ENCODE data around the gene NDOR1.
A peak's percentile ranks its signal among the peaks of the same experiment; 100 is the strongest.

NDOR1 gene

DNA sequence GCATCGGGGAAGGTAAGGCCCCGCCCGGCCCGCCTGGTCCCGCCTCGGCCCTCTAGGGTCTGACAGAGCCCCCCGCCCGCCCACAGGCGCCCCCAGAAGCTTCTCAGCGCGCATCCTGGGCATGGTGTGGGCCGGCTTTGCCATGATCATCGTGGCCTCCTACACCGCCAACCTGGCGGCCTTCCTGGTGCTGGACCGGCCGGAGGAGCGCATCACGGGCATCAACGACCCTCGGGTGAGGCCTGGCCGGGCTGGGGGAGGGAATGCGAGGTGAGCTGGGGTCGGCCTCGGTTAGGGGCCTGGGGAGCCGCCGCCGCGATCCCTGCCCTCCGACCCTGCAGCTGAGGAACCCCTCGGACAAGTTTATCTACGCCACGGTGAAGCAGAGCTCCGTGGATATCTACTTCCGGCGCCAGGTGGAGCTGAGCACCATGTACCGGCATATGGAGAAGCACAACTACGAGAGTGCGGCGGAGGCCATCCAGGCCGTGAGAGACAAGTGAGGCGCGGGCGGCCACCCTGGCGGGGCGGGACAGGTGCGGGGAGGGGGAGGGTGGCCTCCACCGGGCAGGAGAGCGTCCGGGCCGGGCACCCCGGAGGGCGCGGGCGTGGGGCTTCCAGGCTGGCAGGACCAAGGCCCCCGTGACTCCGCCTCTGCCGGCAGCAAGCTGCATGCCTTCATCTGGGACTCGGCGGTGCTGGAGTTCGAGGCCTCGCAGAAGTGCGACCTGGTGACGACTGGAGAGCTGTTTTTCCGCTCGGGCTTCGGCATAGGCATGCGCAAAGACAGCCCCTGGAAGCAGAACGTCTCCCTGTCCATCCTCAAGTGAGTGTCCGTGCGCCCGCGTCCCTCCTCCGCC is 42.8 kb upstream of the NDOR1 start:
- Histone ChIP-seq H3K9ac (ENCODE audit: low read length in 2 of 2) (no peak overlapping the region), H3K4me3 (ENCODE audit: low read length in 2 of 2) (peak overlapping the region; percentile 35 to 54), H3K4me1 (ENCODE audit: control insufficient read depth, insufficient read depth, low read length) (peaks cover 14% of the 10 kb centered on the region), H3K27me3 (ENCODE audit: control insufficient read depth in 1 of 2, insufficient read depth in 2 of 2, low read length in 2 of 2) (peaks cover 64 to 88% of the 10 kb centered on the region in 2 donors), H3K27ac (ENCODE audit: low read length) (no peak overlapping the region), H3K36me3 (ENCODE audit: control insufficient read depth in 2 of 2, insufficient read depth in 2 of 2, low read length in 2 of 2) (no peaks in the 10 kb centered on the region), H3K9me3 (ENCODE audit: control insufficient read depth in 2 of 2, low read length in 2 of 2) (no peaks in the 10 kb centered on the region)

DNA sequence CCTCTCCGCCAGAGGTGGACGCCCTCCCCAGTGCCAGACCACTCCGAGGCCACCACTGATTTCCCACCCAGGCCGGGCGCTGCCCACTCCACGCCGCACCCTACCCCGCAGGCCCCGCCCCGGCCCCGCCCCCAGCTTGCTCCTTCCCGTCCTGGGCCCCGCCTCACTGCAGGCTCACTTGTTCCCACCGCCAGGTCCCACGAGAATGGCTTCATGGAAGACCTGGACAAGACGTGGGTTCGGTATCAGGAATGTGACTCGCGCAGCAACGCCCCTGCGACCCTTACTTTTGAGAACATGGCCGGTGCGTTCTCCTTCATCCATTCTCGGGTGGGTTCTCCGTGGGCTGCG is 42.2 kb upstream of the NDOR1 start:
- Histone ChIP-seq H3K27ac (ENCODE audit: low read length) (no peak overlapping the region), H3K27me3 (ENCODE audit: control insufficient read depth in 1 of 2, insufficient read depth in 2 of 2, low read length in 2 of 2) (peaks cover 61 to 88% of the 10 kb centered on the region in 2 donors)

GRCh38 chr9:137163805-137164204 is 41.7 kb upstream of the NDOR1 start:
- H3K36me3 ChIP-seq (ENCODE audit: control insufficient read depth in 2 of 2, insufficient read depth in 2 of 2, low read length in 2 of 2) = no peaks in the 10 kb centered on the region
- H3K4me3 ChIP-seq (ENCODE audit: low read length in 2 of 2) = no peak overlapping the region
- no peak overlapping the region for H3K9ac ChIP-seq (ENCODE audit: low read length in 2 of 2)
- no peak overlapping the region for H3K27ac ChIP-seq (ENCODE audit: low read length)
- peaks cover 24% of the 10 kb centered on the region for H3K4me1 ChIP-seq (ENCODE audit: control insufficient read depth, insufficient read depth, low read length)
- H3K9me3 ChIP-seq (ENCODE audit: control insufficient read depth in 2 of 2, low read length in 2 of 2) = no peaks in the 10 kb centered on the region
- H3K27me3 ChIP-seq (ENCODE audit: control insufficient read depth in 1 of 2, insufficient read depth in 2 of 2, low read length in 2 of 2) = peaks cover 57 to 87% of the 10 kb centered on the region in 2 donors

More for the DNA sequence above, 42.2 kb upstream of the NDOR1 start:
- H3K9me3 ChIP-seq (ENCODE audit: control insufficient read depth in 2 of 2, low read length in 2 of 2) = no peaks in the 10 kb centered on the region
- no peaks in the 10 kb centered on the region for H3K36me3 ChIP-seq (ENCODE audit: control insufficient read depth in 2 of 2, insufficient read depth in 2 of 2, low read length in 2 of 2)
- no peak overlapping the region for H3K9ac ChIP-seq (ENCODE audit: low read length in 2 of 2)
- peak overlapping the region; percentile 35 to 54 for H3K4me3 ChIP-seq (ENCODE audit: low read length in 2 of 2)
- H3K4me1 ChIP-seq (ENCODE audit: control insufficient read depth, insufficient read depth, low read length) = peaks cover 20% of the 10 kb centered on the region

GRCh38 chr9:137164370-137165249 is 40.9 kb upstream of the NDOR1 start:
- Histone ChIP-seq H3K9me3 (ENCODE audit: control insufficient read depth in 2 of 2, low read length in 2 of 2) (no peaks in the 10 kb centered on the region), H3K27me3 (ENCODE audit: control insufficient read depth in 1 of 2, insufficient read depth in 2 of 2, low read length in 2 of 2) (peaks cover 49 to 86% of the 10 kb centered on the region in 2 donors), H3K4me1 (ENCODE audit: control insufficient read depth, insufficient read depth, low read length) (peaks cover 32% of the 10 kb centered on the region), H3K9ac (ENCODE audit: low read length in 2 of 2) (no peak overlapping the region), H3K27ac (ENCODE audit: low read length) (no peak overlapping the region), H3K36me3 (ENCODE audit: control insufficient read depth in 2 of 2, insufficient read depth in 2 of 2, low read length in 2 of 2) (no peaks in the 10 kb centered on the region), H3K4me3 (ENCODE audit: low read length in 2 of 2) (no peak overlapping the region)

- peaks cover 45 to 90% of the 10 kb centered on the region in 2 donors for H3K27me3 ChIP-seq (ENCODE audit: control insufficient read depth in 1 of 2, insufficient read depth in 2 of 2, low read length in 2 of 2)
- no peak overlapping the region for H3K9ac ChIP-seq (ENCODE audit: low read length in 2 of 2)
- no peak overlapping the region for H3K27ac ChIP-seq (ENCODE audit: low read length)
- H3K4me1 ChIP-seq (ENCODE audit: control insufficient read depth, insufficient read depth, low read length) = peaks cover 38% of the 10 kb centered on the region
- no peaks in the 10 kb centered on the region for H3K36me3 ChIP-seq (ENCODE audit: control insufficient read depth in 2 of 2, insufficient read depth in 2 of 2, low read length in 2 of 2)
- no peaks in the 10 kb centered on the region for H3K9me3 ChIP-seq (ENCODE audit: control insufficient read depth in 2 of 2, low read length in 2 of 2)
- H3K4me3 ChIP-seq (ENCODE audit: low read length in 2 of 2) = no peak overlapping the region
These were observed 40.2 kb upstream of the NDOR1 start for GRCh38 chr9:137165250-137165836.

DNA sequence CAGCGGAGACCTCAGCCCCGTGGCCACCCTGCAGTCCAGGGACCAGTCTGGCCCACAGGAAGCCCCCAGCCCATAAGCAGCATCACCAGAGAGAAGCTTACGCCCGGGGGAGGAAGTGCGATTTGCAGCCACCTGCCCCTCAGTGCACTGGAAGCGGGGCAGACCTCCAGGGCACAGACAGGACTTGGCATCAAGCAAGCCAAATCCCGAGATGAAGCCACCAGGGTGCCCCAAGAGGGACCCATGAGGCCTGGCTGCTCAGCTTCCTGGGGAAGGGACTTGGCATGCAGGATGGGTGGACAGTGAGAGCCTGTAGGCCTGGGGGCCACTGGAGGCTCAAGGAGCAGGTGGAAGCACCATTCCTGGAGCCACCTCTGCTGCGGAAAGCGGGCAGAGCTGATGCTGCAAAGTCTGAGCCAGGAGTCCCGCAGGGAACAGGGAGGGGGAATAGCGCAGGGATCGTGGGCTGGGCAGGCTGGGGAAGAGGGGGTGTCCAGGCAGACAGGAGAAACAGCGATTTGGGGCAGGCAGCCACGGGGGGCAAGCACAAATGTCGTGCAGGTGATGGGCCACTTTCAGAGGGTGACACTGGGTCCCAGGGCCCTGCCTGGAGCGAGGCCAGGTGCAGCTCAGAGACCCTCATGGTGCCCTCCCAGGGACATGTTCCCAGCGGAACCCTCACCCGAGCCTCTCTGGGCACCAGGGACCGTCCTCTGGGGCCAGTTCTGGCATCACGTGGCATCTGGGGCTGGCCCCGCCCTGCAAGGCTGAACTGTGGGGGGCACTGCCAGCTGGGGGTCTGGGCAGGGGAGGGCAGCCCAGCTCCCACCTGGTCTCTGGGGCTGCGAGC is 38.9 kb upstream of the NDOR1 start:
- no peak overlapping the region for H3K9ac ChIP-seq (ENCODE audit: low read length in 2 of 2)
- no peak overlapping the region for H3K4me3 ChIP-seq (ENCODE audit: low read length in 2 of 2)
- no peaks in the 10 kb centered on the region for H3K36me3 ChIP-seq (ENCODE audit: control insufficient read depth in 2 of 2, insufficient read depth in 2 of 2, low read length in 2 of 2)
- no peaks in the 10 kb centered on the region for H3K9me3 ChIP-seq (ENCODE audit: control insufficient read depth in 2 of 2, low read length in 2 of 2)
- H3K27ac ChIP-seq (ENCODE audit: low read length) = no peak overlapping the region
- H3K4me1 ChIP-seq (ENCODE audit: control insufficient read depth, insufficient read depth, low read length) = peaks cover 38% of the 10 kb centered on the region
- H3K27me3 ChIP-seq (ENCODE audit: control insufficient read depth in 1 of 2, insufficient read depth in 2 of 2, low read length in 2 of 2) = peaks cover 56 to 86% of the 10 kb centered on the region in 2 donors

GRCh38 chr9:137167277-137167746 is 38.2 kb upstream of the NDOR1 start:
- Histone ChIP-seq H3K27ac (ENCODE audit: low read length) (no peak overlapping the region), H3K36me3 (ENCODE audit: control insufficient read depth in 2 of 2, insufficient read depth in 2 of 2, low read length in 2 of 2) (no peaks in the 10 kb centered on the region), H3K9me3 (ENCODE audit: control insufficient read depth in 2 of 2, low read length in 2 of 2) (no peaks in the 10 kb centered on the region), H3K27me3 (ENCODE audit: control insufficient read depth in 1 of 2, insufficient read depth in 2 of 2, low read length in 2 of 2) (peaks cover 57 to 83% of the 10 kb centered on the region in 2 donors), H3K4me1 (ENCODE audit: control insufficient read depth, insufficient read depth, low read length) (peaks cover 34% of the 10 kb centered on the region), H3K9ac (ENCODE audit: low read length in 2 of 2) (no peak overlapping the region), H3K4me3 (ENCODE audit: low read length in 2 of 2) (no peak overlapping the region)

- Histone ChIP-seq H3K9me3 (ENCODE audit: control insufficient read depth in 2 of 2, low read length in 2 of 2) (no peaks in the 10 kb centered on the region), H3K4me1 (ENCODE audit: control insufficient read depth, insufficient read depth, low read length) (peaks cover 29% of the 10 kb centered on the region), H3K4me3 (ENCODE audit: low read length in 2 of 2) (peak overlapping the region in 1 of 2 donors; percentile 22), H3K36me3 (ENCODE audit: control insufficient read depth in 2 of 2, insufficient read depth in 2 of 2, low read length in 2 of 2) (no peaks in the 10 kb centered on the region), H3K27ac (ENCODE audit: low read length) (no peak overlapping the region), H3K9ac (ENCODE audit: low read length in 2 of 2) (no peak overlapping the region), H3K27me3 (ENCODE audit: control insufficient read depth in 1 of 2, insufficient read depth in 2 of 2, low read length in 2 of 2) (peaks cover 53 to 77% of the 10 kb centered on the region in 2 donors)
These were observed 37.5 kb upstream of the NDOR1 start for GRCh38 chr9:137167747-137168572.

DNA sequence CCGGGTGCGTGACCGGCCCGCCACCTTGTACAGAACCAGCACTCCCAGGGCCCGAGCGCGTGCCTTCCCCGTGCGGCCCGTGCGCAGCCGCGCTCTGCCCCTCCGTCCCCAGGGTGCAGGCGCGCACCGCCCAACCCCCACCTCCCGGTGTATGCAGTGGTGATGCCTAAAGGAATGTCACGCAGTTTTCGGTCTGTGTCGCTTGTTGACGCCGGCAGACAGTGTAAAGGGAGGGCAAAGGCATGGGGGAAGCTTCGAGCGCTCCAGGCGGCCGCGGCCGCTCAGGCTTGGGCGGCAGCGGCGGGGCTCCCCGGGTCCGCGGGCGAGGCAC is 37.0 kb upstream of the NDOR1 start:
- Histone ChIP-seq H3K9me3 (ENCODE audit: control insufficient read depth in 2 of 2, low read length in 2 of 2) (no peaks in the 10 kb centered on the region), H3K4me3 (ENCODE audit: low read length in 2 of 2) (peak overlapping the region in 1 of 2 donors; percentile 64), H3K4me1 (ENCODE audit: control insufficient read depth, insufficient read depth, low read length) (peaks cover 26% of the 10 kb centered on the region), H3K36me3 (ENCODE audit: control insufficient read depth in 2 of 2, insufficient read depth in 2 of 2, low read length in 2 of 2) (no peaks in the 10 kb centered on the region), H3K27me3 (ENCODE audit: control insufficient read depth in 1 of 2, insufficient read depth in 2 of 2, low read length in 2 of 2) (peaks cover 50 to 71% of the 10 kb centered on the region in 2 donors), H3K9ac (ENCODE audit: low read length in 2 of 2) (no peak overlapping the region), H3K27ac (ENCODE audit: low read length) (no peak overlapping the region)
